ENCODE measurements around the gene VSTM2L.

DNA sequence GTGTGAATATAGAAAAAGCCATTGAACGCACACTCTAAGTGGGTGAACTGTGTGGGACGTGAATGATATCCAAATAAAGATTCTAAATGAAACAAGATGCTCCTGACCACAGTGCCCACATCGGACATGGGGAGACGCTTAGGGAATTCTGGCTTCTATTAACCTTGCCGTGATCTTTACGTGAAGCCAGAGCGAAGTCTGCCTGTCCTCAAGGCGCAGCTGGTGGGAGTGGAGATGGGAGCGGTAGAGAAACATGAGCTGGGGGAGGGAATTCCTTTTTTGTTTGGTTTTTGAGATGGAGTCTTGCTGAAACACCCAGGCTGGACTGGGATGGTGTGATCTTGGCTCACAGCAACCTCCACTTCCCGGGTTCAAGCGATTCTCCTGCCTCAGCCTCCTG is 46.0 kb downstream of the VSTM2L start:
- TF ChIP-seq, protein P1, sequence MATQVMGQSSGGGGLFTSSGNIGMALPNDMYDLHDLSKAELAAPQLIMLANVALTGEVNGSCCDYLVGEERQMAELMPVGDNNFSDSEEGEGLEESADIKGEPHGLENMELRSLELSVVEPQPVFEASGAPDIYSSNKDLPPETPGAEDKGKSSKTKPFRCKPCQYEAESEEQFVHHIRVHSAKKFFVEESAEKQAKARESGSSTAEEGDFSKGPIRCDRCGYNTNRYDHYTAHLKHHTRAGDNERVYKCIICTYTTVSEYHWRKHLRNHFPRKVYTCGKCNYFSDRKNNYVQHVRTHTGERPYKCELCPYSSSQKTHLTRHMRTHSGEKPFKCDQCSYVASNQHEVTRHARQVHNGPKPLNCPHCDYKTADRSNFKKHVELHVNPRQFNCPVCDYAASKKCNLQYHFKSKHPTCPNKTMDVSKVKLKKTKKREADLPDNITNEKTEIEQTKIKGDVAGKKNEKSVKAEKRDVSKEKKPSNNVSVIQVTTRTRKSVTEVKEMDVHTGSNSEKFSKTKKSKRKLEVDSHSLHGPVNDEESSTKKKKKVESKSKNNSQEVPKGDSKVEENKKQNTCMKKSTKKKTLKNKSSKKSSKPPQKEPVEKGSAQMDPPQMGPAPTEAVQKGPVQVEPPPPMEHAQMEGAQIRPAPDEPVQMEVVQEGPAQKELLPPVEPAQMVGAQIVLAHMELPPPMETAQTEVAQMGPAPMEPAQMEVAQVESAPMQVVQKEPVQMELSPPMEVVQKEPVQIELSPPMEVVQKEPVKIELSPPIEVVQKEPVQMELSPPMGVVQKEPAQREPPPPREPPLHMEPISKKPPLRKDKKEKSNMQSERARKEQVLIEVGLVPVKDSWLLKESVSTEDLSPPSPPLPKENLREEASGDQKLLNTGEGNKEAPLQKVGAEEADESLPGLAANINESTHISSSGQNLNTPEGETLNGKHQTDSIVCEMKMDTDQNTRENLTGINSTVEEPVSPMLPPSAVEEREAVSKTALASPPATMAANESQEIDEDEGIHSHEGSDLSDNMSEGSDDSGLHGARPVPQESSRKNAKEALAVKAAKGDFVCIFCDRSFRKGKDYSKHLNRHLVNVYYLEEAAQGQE (IDR thresholded peaks at IDR 0.05; ENCODE audit: insufficient read depth in 1 of 2, low read depth in 2 of 2, low read length in 2 of 2) = no peak
- TF ChIP-seq POLR2AphosphoS5 (IDR thresholded peaks at IDR 0.05; ENCODE audit: low read depth, low read length) = no peak
- no peak for TF ChIP-seq TAF1 (IDR thresholded peaks at IDR 0.05; ENCODE audit: borderline replicate concordance, insufficient read depth, low read length)
- no peak for TF ChIP-seq SIN3A (IDR thresholded peaks at IDR 0.05; ENCODE audit: borderline replicate concordance, insufficient read depth, low read length)
- no peak for TF ChIP-seq FOXP2 (optimal IDR thresholded peaks at IDR 0.05; ENCODE audit: borderline replicate concordance, extremely low read depth, extremely low read length, insufficient read depth)
